ENCODE data around the gene PSMD9. TPM values are rescaled to one million over a fixed set of nuclear protein-coding genes. Genes with fewer than 3 reads are reported as not detected.

PSMD9 gene
- total RNA-seq, 1 experiment from 2014 or later, result 36.2 TPM

- Mint-ChIP-seq H3K36me3 (0 out of 2 replicates have a peak, but pooled peaks cover 3% of the 10 kb centered on the region), H3K9me3 (peaks cover 15% of the 10 kb centered on the region), H3K27me3 (ENCODE audit: low read depth) (no peaks in the 10 kb centered on the region), H3K27ac (no peak overlapping the region), H3K4me3 (no peak overlapping the region), H3K4me1 (peaks cover 17% of the 10 kb centered on the region)
- ChIA-PET POLR2A (no interaction called here), CTCF (interaction anchor here (1.0 to 1.5 kb wide), 2 partner anchors 36 to 66 kb away, joined by 3 to 5 read pairs; partner anchors contain the start of gene CFAP251)
- ATAC-seq, result no peak
- DNase-seq (ENCODE audit: low spot score), result no peak
- TF ChIP-seq ZNF423 (CRISPR knock-in tag; IDR thresholded peaks at IDR 0.05), result no peak
- no peak for TF ChIP-seq ZNF416 (CRISPR knock-in tag; IDR thresholded peaks at IDR 0.05)
- no peak for TF ChIP-seq ZNF121 (CRISPR knock-in tag; IDR thresholded peaks at IDR 0.05)
- no peak for TF ChIP-seq ZNF232 (CRISPR knock-in tag; IDR thresholded peaks at IDR 0.05)
- TF ChIP-seq ZNF263 (CRISPR knock-in tag; IDR thresholded peaks at IDR 0.05; ENCODE audit: low read depth), result no peak
- no peak for TF ChIP-seq ATF1 (CRISPR knock-in tag; IDR thresholded peaks at IDR 0.05)
- TF ChIP-seq MXD4 (CRISPR knock-in tag; IDR thresholded peaks at IDR 0.05; ENCODE audit: borderline replicate concordance), result no peak
- no peak for TF ChIP-seq OVOL2 (CRISPR knock-in tag; IDR thresholded peaks at IDR 0.05; ENCODE audit: borderline replicate concordance)
- TF ChIP-seq, protein P1, sequence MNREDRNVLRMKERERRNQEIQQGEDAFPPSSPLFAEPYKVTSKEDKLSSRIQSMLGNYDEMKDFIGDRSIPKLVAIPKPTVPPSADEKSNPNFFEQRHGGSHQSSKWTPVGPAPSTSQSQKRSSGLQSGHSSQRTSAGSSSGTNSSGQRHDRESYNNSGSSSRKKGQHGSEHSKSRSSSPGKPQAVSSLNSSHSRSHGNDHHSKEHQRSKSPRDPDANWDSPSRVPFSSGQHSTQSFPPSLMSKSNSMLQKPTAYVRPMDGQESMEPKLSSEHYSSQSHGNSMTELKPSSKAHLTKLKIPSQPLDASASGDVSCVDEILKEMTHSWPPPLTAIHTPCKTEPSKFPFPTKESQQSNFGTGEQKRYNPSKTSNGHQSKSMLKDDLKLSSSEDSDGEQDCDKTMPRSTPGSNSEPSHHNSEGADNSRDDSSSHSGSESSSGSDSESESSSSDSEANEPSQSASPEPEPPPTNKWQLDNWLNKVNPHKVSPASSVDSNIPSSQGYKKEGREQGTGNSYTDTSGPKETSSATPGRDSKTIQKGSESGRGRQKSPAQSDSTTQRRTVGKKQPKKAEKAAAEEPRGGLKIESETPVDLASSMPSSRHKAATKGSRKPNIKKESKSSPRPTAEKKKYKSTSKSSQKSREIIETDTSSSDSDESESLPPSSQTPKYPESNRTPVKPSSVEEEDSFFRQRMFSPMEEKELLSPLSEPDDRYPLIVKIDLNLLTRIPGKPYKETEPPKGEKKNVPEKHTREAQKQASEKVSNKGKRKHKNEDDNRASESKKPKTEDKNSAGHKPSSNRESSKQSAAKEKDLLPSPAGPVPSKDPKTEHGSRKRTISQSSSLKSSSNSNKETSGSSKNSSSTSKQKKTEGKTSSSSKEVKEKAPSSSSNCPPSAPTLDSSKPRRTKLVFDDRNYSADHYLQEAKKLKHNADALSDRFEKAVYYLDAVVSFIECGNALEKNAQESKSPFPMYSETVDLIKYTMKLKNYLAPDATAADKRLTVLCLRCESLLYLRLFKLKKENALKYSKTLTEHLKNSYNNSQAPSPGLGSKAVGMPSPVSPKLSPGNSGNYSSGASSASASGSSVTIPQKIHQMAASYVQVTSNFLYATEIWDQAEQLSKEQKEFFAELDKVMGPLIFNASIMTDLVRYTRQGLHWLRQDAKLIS (CRISPR knock-in tag; IDR thresholded peaks at IDR 0.05; ENCODE audit: borderline replicate concordance), result no peak
- TF ChIP-seq FOXP4 (CRISPR knock-in tag; IDR thresholded peaks at IDR 0.05), result no peak
- TF ChIP-seq CREB1 (CRISPR knock-in tag; IDR thresholded peaks at IDR 0.05), result no peak
- TF ChIP-seq NR3C1 (CRISPR knock-in tag; conservative IDR thresholded peaks at IDR 0.05; ENCODE audit: low read depth), result no peak
- TF ChIP-seq ZNF138 (CRISPR knock-in tag; conservative IDR thresholded peaks at IDR 0.05), result no peak
- TF ChIP-seq, protein P2, sequence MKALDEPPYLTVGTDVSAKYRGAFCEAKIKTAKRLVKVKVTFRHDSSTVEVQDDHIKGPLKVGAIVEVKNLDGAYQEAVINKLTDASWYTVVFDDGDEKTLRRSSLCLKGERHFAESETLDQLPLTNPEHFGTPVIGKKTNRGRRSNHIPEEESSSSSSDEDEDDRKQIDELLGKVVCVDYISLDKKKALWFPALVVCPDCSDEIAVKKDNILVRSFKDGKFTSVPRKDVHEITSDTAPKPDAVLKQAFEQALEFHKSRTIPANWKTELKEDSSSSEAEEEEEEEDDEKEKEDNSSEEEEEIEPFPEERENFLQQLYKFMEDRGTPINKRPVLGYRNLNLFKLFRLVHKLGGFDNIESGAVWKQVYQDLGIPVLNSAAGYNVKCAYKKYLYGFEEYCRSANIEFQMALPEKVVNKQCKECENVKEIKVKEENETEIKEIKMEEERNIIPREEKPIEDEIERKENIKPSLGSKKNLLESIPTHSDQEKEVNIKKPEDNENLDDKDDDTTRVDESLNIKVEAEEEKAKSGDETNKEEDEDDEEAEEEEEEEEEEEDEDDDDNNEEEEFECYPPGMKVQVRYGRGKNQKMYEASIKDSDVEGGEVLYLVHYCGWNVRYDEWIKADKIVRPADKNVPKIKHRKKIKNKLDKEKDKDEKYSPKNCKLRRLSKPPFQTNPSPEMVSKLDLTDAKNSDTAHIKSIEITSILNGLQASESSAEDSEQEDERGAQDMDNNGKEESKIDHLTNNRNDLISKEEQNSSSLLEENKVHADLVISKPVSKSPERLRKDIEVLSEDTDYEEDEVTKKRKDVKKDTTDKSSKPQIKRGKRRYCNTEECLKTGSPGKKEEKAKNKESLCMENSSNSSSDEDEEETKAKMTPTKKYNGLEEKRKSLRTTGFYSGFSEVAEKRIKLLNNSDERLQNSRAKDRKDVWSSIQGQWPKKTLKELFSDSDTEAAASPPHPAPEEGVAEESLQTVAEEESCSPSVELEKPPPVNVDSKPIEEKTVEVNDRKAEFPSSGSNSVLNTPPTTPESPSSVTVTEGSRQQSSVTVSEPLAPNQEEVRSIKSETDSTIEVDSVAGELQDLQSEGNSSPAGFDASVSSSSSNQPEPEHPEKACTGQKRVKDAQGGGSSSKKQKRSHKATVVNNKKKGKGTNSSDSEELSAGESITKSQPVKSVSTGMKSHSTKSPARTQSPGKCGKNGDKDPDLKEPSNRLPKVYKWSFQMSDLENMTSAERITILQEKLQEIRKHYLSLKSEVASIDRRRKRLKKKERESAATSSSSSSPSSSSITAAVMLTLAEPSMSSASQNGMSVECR (CRISPR knock-in tag; IDR thresholded peaks at IDR 0.05; ENCODE audit: borderline replicate concordance), result no peak
- TF ChIP-seq NR2C2 (CRISPR knock-in tag; IDR thresholded peaks at IDR 0.05), result no peak
- no peak for TF ChIP-seq MYBL2 (CRISPR knock-in tag; IDR thresholded peaks at IDR 0.05)
- TF ChIP-seq SMAD4 (CRISPR knock-in tag; IDR thresholded peaks at IDR 0.05), result no peak
- no peak for TF ChIP-seq USF1 (CRISPR knock-in tag; IDR thresholded peaks at IDR 0.05)
- no peak for TF ChIP-seq PRRX2 (CRISPR knock-in tag; IDR thresholded peaks at IDR 0.05)
Measured at GRCh38 chr12:121953695-121954094, 65.1 kb downstream of the PSMD9 start.

Data from WTC11 (cell line).